ENCODE results near the gene LDB2. TPM values are rescaled to one million over a fixed set of nuclear protein-coding genes. Genes with fewer than 3 reads are reported as not detected.

LDB2 gene
- total and polyA plus RNA-seq, 3 experiments from 2014 or later, result not detected

DNA sequence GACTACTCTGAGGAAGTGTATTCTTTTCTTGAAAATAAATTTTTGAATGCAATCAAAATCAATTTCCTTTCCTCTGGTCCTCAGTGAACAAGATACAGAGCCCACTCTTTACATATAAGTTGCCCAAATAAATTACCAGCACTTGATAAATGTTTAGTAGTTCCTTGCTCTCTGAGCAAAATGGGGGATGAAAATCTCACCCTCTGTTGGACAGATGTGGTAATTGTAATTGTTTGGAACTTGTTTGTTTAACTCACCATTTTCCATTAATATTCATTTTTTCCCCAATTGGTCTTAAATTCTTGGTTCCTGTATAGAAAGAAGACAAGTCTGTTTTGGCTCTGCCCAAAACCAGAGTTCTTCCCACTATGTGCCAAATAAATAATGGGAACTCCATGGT is 146.3 kb downstream of the LDB2 start:
- Mint-ChIP-seq H3K27ac (no peak overlapping the region), H3K27me3 (peaks cover 2 to 5% of the 10 kb centered on the region in 2 donors), H3K4me1 (no peaks in the 10 kb centered on the region), H3K9me3 (peaks cover 0 to 4% (median 0%) of the 10 kb centered on the region in 5 donors), H3K4me3 (no peak overlapping the region), H3K36me3 (no peaks in the 10 kb centered on the region)
- Histone ChIP-seq H3K27ac (ENCODE audit: low read depth, low read length) (no peak overlapping the region), H3K27me3 (ENCODE audit: insufficient read depth, low read length, poor library complexity, severe bottlenecking) (no peaks in the 10 kb centered on the region), H3K4me3 (ENCODE audit: low read length) (no peak overlapping the region), H3K9me3 (ENCODE audit: low read length) (no peaks in the 10 kb centered on the region), H3K36me3 (ENCODE audit: insufficient read depth, low read length) (no peaks in the 10 kb centered on the region), H3K4me1 (ENCODE audit: insufficient read depth, low read length) (no peaks in the 10 kb centered on the region)
- ChIA-PET CTCF (no interaction called here), POLR2A (no interaction called here)
- no peak for DNase-seq

DNA sequence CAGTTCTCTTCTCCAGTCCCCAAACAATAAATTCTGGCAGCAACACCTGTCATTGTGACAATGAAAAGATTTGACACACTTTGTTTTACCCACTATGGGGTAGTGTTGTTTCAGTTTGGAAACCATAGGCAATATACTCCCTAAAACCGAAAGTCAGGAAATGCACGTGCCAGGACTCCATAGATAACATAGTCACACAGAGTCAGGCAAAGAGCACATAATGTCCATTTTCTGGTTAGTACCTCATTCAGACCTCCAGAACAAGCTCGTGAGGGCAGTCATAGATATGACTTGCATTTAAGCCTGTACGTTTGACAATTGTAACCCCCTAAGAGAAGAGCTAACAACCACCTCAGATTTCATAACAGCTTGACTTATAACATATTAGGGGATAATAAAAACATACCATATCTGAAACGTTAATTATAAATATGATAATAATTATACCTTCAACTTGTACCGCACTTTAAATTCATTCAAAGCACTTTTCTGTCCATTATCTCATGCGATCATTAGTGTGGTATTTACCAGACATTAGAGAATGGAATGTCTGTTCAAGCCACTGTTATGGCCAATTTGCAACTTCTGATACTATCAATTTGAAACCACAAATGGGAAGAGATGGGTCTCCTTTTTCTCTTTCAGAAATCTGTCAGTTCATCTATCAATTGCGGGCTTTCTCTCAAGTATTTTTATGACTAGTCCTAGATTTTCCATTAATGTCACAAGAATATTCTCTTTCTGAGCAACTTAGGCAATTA is 147.4 kb downstream of the LDB2 start:
- peaks cover 2 to 5% of the 10 kb centered on the region in 2 donors for H3K27me3 Mint-ChIP-seq
- no peaks in the 10 kb centered on the region for H3K36me3 ChIP-seq (ENCODE audit: insufficient read depth, low read length)
- CTCF ChIA-PET, result no interaction called here
- POLR2A ChIA-PET, result no interaction called here
- no peak overlapping the region for H3K4me3 Mint-ChIP-seq
- no peak overlapping the region for H3K27ac ChIP-seq (ENCODE audit: low read depth, low read length)
- H3K4me3 ChIP-seq (ENCODE audit: low read length), result no peak overlapping the region
- H3K4me1 ChIP-seq (ENCODE audit: insufficient read depth, low read length), result no peaks in the 10 kb centered on the region
- H3K4me1 Mint-ChIP-seq, result no peaks in the 10 kb centered on the region
- H3K9me3 ChIP-seq (ENCODE audit: low read length), result no peaks in the 10 kb centered on the region
- no peaks in the 10 kb centered on the region for H3K27me3 ChIP-seq (ENCODE audit: insufficient read depth, low read length, poor library complexity, severe bottlenecking)
- peaks cover 0 to 4% (median 0%) of the 10 kb centered on the region in 5 donors for H3K9me3 Mint-ChIP-seq
- H3K27ac Mint-ChIP-seq, result no peak overlapping the region
- no peaks in the 10 kb centered on the region for H3K36me3 Mint-ChIP-seq
- no peak for DNase-seq

DNA sequence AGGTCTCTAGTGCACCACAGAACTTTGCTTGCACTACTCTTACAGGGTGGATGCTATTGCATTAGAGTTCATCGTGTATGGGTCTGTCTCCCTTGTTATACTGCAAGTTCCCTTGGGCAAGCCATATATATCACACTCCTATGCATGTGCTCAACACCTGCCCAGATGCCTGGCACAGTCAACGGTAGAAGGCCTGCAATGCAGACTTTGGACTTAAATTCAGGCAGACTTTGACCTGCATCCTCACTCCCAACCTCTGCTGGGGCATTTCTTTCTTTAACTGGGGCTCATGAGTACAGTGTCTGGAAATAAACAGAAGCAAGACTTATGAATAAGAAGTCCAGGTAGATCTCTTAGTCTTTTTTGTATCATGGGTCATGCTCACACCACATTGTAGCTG is 148.2 kb downstream of the LDB2 start:
- Histone ChIP-seq H3K4me3 (ENCODE audit: low read length) (no peak overlapping the region), H3K27me3 (ENCODE audit: insufficient read depth, low read length, poor library complexity, severe bottlenecking) (no peaks in the 10 kb centered on the region), H3K4me1 (ENCODE audit: insufficient read depth, low read length) (no peaks in the 10 kb centered on the region), H3K36me3 (ENCODE audit: insufficient read depth, low read length) (no peaks in the 10 kb centered on the region), H3K9me3 (ENCODE audit: low read length) (no peaks in the 10 kb centered on the region), H3K27ac (ENCODE audit: low read depth, low read length) (no peak overlapping the region)
- H3K4me1 Mint-ChIP-seq, result no peaks in the 10 kb centered on the region
- CTCF ChIA-PET, result no interaction called here
- peaks cover 2 to 5% of the 10 kb centered on the region in 2 donors for H3K27me3 Mint-ChIP-seq
- no peak overlapping the region for H3K27ac Mint-ChIP-seq
- no peaks in the 10 kb centered on the region for H3K36me3 Mint-ChIP-seq
- peaks cover 0 to 4% (median 0%) of the 10 kb centered on the region in 5 donors for H3K9me3 Mint-ChIP-seq
- DNase-seq, result no peak
- POLR2A ChIA-PET, result no interaction called here
- no peak overlapping the region for H3K4me3 Mint-ChIP-seq

DNA sequence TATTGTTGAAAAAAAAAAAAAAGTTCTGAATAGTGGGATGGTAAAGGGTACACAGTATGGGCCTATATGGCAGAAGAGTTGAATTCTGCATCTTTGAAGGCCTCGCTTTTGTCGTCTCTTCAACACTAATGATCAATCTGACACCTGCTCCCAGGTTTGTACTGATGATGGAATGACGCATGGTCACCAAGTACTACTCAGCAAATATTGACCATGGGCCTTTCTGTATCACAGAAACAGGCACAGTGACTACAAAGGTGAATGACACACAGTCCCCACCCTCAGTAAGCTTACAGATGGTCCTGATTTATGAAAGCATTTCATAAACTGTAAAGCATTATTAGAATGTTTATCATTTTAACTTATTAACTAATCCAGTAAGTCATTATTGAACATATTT is 152.6 kb downstream of the LDB2 start:
- no peaks in the 10 kb centered on the region for H3K9me3 ChIP-seq (ENCODE audit: low read length)
- Mint-ChIP-seq H3K36me3 (no peaks in the 10 kb centered on the region), H3K27me3 (peaks cover 0 to 2% of the 10 kb centered on the region in 2 donors), H3K4me3 (no peak overlapping the region), H3K4me1 (no peaks in the 10 kb centered on the region), H3K9me3 (no peaks in the 10 kb centered on the region), H3K27ac (no peak overlapping the region)
- no peaks in the 10 kb centered on the region for H3K27me3 ChIP-seq (ENCODE audit: insufficient read depth, low read length, poor library complexity, severe bottlenecking)
- H3K4me1 ChIP-seq (ENCODE audit: insufficient read depth, low read length), result no peaks in the 10 kb centered on the region
- POLR2A ChIA-PET, result no interaction called here
- no peak for DNase-seq
- no peak overlapping the region for H3K4me3 ChIP-seq (ENCODE audit: low read length)
- no peaks in the 10 kb centered on the region for H3K36me3 ChIP-seq (ENCODE audit: insufficient read depth, low read length)
- CTCF ChIA-PET, result no interaction called here
- no peak overlapping the region for H3K27ac ChIP-seq (ENCODE audit: low read depth, low read length)

DNA sequence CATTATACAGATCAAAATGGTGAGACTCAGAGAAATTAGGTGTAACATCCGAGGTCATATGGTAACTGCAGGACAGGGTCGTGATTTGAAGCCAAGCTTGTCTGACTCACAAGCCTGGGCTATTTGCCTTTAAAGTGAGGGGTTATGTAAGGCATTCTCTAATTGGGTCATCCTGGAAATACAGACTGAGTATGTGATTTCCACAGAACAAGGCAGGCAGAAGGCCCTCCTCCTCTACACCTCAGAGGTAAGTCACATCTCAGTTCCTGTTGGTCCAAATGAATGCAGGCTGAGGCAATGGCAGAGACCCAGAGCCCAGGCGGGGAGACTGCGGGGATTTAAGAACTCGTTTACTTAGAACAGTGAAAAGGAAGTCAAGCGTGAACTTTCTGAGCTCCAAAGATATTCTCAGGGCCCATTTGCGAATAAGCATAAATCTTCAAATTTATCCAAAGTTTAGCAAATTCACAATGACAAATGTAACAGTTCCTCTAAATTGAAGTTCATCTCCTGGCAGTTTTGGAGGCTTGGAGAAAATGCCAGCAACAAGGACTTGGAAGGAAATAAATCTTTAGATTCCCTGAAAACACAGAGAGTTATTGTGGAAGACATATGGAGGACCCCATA is 153.3 kb downstream of the LDB2 start:
- H3K27ac Mint-ChIP-seq, result no peak overlapping the region
- no peak for DNase-seq
- H3K9me3 Mint-ChIP-seq, result no peaks in the 10 kb centered on the region
- peaks cover 0 to 2% of the 10 kb centered on the region in 2 donors for H3K27me3 Mint-ChIP-seq
- H3K4me3 ChIP-seq (ENCODE audit: low read length), result no peak overlapping the region
- H3K4me1 ChIP-seq (ENCODE audit: insufficient read depth, low read length), result no peaks in the 10 kb centered on the region
- no peaks in the 10 kb centered on the region for H3K4me1 Mint-ChIP-seq
- no peaks in the 10 kb centered on the region for H3K9me3 ChIP-seq (ENCODE audit: low read length)
- H3K36me3 ChIP-seq (ENCODE audit: insufficient read depth, low read length), result no peaks in the 10 kb centered on the region
- no peak overlapping the region for H3K27ac ChIP-seq (ENCODE audit: low read depth, low read length)
- H3K36me3 Mint-ChIP-seq, result no peaks in the 10 kb centered on the region
- no peaks in the 10 kb centered on the region for H3K27me3 ChIP-seq (ENCODE audit: insufficient read depth, low read length, poor library complexity, severe bottlenecking)
- ChIA-PET POLR2A (no interaction called here), CTCF (no interaction called here)
- H3K4me3 Mint-ChIP-seq, result no peak overlapping the region

DNA sequence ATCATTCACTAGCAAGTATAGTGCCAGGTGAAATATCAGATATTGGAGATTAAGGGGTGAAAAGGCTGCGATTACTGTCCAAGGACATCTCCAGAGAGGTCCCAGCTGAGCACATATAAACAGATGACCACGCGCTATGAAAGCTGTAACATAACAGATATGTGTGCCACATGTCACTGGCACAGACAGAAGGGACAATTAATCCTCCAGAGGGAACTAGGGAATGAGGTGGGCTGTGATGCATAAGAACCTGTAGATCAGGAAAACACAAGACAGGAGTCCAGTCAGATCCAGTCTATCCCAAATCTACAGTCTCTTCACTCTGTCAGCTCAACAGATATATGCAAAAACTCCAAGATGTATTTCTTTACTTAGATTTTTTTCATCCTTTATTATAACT is 157.2 kb downstream of the LDB2 start:
- no peaks in the 10 kb centered on the region for H3K27me3 ChIP-seq (ENCODE audit: insufficient read depth, low read length, poor library complexity, severe bottlenecking)
- Mint-ChIP-seq H3K4me3 (no peak overlapping the region), H3K27ac (no peak overlapping the region), H3K9me3 (peaks cover 0 to 6% (median 3%) of the 10 kb centered on the region in 5 donors), H3K4me1 (no peaks in the 10 kb centered on the region), H3K27me3 (peaks cover under 1 to 2% of the 10 kb centered on the region in 2 donors), H3K36me3 (no peaks in the 10 kb centered on the region)
- POLR2A ChIA-PET, result no interaction called here
- no peaks in the 10 kb centered on the region for H3K9me3 ChIP-seq (ENCODE audit: low read length)
- no peak overlapping the region for H3K4me3 ChIP-seq (ENCODE audit: low read length)
- CTCF ChIA-PET, result no interaction called here
- no peaks in the 10 kb centered on the region for H3K4me1 ChIP-seq (ENCODE audit: insufficient read depth, low read length)
- H3K27ac ChIP-seq (ENCODE audit: low read depth, low read length), result no peak overlapping the region
- H3K36me3 ChIP-seq (ENCODE audit: insufficient read depth, low read length), result no peaks in the 10 kb centered on the region
- DNase-seq, result no peak

DNA sequence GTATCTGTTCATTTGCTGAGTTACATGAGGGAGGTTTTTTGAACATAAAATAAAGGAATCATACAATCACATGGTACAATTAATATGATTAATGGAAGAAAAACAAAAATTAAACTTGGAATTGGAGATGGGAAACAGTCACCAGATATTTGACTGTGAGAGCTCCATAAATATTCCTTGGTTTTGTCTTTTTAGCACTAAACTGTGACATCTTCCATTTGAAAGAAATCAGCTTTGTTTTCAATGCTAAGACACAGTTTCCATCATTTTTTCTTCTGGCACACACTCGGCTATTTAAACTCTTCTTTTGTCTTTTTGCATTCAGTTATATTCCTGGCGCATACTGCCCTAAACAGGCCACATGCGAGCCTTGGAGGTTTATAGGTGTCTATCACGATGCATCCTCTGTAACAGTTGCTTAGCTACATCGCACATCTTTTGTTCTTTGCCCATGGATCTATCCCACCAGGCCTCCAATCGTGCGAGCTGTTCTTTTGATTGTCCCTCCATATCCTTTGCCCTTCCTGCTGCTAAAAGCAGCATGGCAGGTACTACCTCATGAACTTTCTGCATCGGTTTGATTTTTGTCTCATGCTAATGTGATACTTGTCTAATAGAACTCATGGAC is 158.3 kb downstream of the LDB2 start:
- H3K27ac ChIP-seq (ENCODE audit: low read depth, low read length), result no peak overlapping the region
- H3K4me3 ChIP-seq (ENCODE audit: low read length), result no peak overlapping the region
- no peaks in the 10 kb centered on the region for H3K9me3 ChIP-seq (ENCODE audit: low read length)
- CTCF ChIA-PET, result no interaction called here
- no peaks in the 10 kb centered on the region for H3K36me3 ChIP-seq (ENCODE audit: insufficient read depth, low read length)
- H3K4me1 Mint-ChIP-seq, result no peaks in the 10 kb centered on the region
- H3K4me3 Mint-ChIP-seq, result no peak overlapping the region
- DNase-seq, result no peak
- no peaks in the 10 kb centered on the region for H3K27me3 ChIP-seq (ENCODE audit: insufficient read depth, low read length, poor library complexity, severe bottlenecking)
- no peaks in the 10 kb centered on the region for H3K36me3 Mint-ChIP-seq
- peaks cover 0 to 10% (median 3%) of the 10 kb centered on the region in 5 donors for H3K9me3 Mint-ChIP-seq
- H3K27me3 Mint-ChIP-seq, result peaks cover 2 to 3% of the 10 kb centered on the region in 2 donors
- H3K27ac Mint-ChIP-seq, result no peak overlapping the region
- POLR2A ChIA-PET, result no interaction called here
- H3K4me1 ChIP-seq (ENCODE audit: insufficient read depth, low read length), result no peaks in the 10 kb centered on the region

DNA sequence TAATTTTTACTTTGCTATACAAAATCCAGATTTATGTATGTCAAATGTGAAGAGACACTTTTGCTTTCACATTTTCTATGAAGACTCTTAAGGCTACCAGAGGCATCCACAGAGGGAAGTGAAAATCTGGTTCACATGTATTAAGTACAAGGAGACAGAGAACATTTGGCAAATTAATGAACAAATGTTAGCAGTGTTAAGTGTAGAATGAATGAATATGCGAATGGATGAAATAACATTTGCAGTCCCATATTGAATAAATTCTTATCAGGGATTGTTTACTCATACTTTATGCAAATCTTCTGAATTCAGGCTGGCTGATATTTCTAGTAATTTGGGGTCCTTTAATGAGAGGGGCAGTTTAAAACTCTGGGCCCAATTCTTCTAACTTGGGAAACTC is 159.9 kb downstream of the LDB2 start:
- no peaks in the 10 kb centered on the region for H3K4me1 Mint-ChIP-seq
- no peak overlapping the region for H3K27ac Mint-ChIP-seq
- no peak overlapping the region for H3K4me3 Mint-ChIP-seq
- no peak overlapping the region for H3K27ac ChIP-seq (ENCODE audit: low read depth, low read length)
- H3K27me3 Mint-ChIP-seq, result peaks cover 3 to 4% of the 10 kb centered on the region in 2 donors
- DNase-seq, result no peak
- no peaks in the 10 kb centered on the region for H3K36me3 ChIP-seq (ENCODE audit: insufficient read depth, low read length)
- H3K9me3 Mint-ChIP-seq, result peaks cover 0 to 10% (median 3%) of the 10 kb centered on the region in 5 donors
- CTCF ChIA-PET, result no interaction called here
- no peak overlapping the region for H3K4me3 ChIP-seq (ENCODE audit: low read length)
- POLR2A ChIA-PET, result no interaction called here
- H3K36me3 Mint-ChIP-seq, result no peaks in the 10 kb centered on the region
- no peaks in the 10 kb centered on the region for H3K9me3 ChIP-seq (ENCODE audit: low read length)
- no peaks in the 10 kb centered on the region for H3K4me1 ChIP-seq (ENCODE audit: insufficient read depth, low read length)
- no peaks in the 10 kb centered on the region for H3K27me3 ChIP-seq (ENCODE audit: insufficient read depth, low read length, poor library complexity, severe bottlenecking)

Data from CD8-positive, alpha-beta memory T cell (primary cell).